ENCODE measurements around the gene SYT7.

The SYT7 gene

DNA sequence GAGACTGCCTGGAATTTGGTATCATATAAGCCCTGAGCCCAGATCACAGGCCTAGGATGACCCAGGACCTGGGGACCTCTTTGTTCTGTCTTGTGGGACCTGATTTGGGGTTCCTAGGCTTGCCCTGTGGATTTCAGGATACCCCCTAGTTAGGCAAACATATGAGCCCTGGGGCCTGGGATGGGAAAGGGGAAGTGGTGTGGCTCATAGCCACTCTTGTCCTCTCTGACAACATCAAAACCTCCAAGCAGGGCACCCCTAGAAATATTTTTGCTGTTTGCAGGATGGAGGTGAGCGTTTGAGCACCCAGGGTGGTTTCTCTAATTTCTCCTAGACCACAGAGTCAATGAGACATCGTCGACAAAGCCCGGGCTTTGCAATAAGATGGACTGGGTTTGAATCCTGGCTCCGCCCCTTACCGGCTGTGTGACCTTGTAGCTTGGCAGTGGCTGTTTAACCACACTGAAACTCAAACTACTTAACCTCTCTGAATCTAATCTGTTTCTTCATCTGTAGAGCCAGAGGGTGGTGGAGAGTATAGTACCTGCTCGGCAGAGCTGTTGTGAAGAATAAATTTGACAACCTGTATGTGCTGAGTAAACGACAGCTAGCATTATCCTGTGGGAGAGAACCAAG, 77.6 kb downstream of the SYT7 start:
- DNase-seq (ENCODE audit: extremely low read depth in 1 of 2, low read depth in 1 of 2), result no peak

GRCh38 chr11:61502522-61502921, 78.4 kb downstream of the SYT7 start:
- no peak for DNase-seq (ENCODE audit: extremely low read depth in 1 of 2, low read depth in 1 of 2)

- DNase-seq (ENCODE audit: extremely low read depth in 1 of 2, low read depth in 1 of 2), result no peak
Measured at GRCh38 chr11:61499816-61500491, 80.9 kb downstream of the SYT7 start.

- no peak for DNase-seq (ENCODE audit: extremely low read depth in 1 of 2, low read depth in 1 of 2)
Measured at GRCh38 chr11:61498767-61499341, 82.0 kb downstream of the SYT7 start.

GRCh38 chr11:61497876-61498275, 83.0 kb downstream of the SYT7 start:
- DNase-seq (ENCODE audit: extremely low read depth in 1 of 2, low read depth in 1 of 2), result no peak

GRCh38 chr11:61497473-61497872, 83.4 kb downstream of the SYT7 start:
- no peak for DNase-seq (ENCODE audit: extremely low read depth in 1 of 2, low read depth in 1 of 2)

GRCh38 chr11:61496602-61497400, 84.1 kb downstream of the SYT7 start:
- no peak for DNase-seq (ENCODE audit: extremely low read depth in 1 of 2, low read depth in 1 of 2)

GRCh38 chr11:61495801-61496601, 84.9 kb downstream of the SYT7 start:
- no peak for DNase-seq (ENCODE audit: extremely low read depth in 1 of 2, low read depth in 1 of 2)

DNA sequence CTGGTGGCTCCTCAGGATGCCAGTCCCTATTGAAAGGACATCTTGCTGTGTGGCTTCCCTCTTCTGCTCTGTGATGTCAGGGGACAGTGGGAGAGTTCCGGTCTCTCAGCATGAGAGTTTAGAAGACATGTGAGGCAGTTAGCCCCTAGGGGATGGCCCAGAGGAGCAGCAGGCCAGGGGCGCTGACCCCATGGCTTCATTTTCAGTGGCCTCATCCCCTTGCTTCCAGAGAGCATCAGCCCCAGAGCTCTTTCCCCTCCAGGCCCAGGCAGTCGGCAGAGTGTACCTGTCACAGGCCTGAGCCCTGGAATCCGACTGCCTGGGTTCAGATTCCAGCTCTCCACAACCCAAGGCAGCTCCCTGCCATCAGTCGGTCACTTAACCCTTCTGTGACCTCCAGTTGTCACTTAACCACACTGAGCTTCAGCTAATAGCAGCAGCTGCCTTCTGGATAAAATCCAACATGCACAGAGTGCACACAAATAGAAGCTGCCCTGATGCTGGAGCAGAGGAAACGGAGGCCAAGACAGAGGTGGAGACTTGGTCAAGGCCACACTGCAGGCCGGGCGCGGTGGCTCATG, 86.4 kb downstream of the SYT7 start:
- DNase-seq (ENCODE audit: extremely low read depth in 1 of 2, low read depth in 1 of 2), result no peak

- DNase-seq (ENCODE audit: extremely low read depth in 1 of 2, low read depth in 1 of 2), result no peak
Measured at GRCh38 chr11:61491736-61492395, 89.0 kb downstream of the SYT7 start.

- no peak for DNase-seq (ENCODE audit: extremely low read depth in 1 of 2, low read depth in 1 of 2)
Measured at GRCh38 chr11:61489833-61490721, 90.8 kb downstream of the SYT7 start.

DNA sequence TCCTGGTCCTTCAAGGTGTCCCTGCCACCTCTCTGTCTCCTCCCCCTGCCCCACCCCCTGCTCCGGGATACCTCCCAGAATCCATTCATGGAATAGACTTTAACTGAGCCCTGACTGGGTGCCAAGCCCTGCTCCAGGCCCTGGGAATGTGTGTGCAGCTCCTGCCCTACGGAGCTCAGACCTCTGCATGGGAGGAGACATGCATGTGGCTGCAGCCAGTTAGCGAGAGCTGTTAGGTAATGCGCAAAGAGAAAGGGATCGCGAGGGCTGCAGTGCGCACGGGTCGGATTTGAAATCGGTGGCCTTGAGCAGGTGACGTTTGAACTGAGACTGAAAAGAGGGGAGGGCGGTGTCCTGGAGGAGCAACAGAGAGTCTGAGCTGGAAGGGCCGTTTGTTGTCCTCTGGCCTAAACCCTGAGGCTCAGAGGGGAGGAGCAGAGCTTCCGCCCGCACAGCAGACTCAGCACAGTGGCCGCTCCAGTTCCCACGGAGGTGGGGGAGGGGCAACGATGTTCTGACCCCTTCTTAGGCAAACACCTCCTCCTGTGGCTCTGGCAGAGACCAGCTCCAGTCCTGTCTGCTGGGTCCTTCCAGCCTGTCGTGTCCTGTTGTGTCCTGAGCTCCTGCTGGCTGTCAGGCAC, 92.1 kb downstream of the SYT7 start:
- no peak for DNase-seq (ENCODE audit: extremely low read depth in 1 of 2, low read depth in 1 of 2)

GRCh38 chr11:61487342-61488025, 93.4 kb downstream of the SYT7 start:
- no peak for DNase-seq (ENCODE audit: extremely low read depth in 1 of 2, low read depth in 1 of 2)

DNA sequence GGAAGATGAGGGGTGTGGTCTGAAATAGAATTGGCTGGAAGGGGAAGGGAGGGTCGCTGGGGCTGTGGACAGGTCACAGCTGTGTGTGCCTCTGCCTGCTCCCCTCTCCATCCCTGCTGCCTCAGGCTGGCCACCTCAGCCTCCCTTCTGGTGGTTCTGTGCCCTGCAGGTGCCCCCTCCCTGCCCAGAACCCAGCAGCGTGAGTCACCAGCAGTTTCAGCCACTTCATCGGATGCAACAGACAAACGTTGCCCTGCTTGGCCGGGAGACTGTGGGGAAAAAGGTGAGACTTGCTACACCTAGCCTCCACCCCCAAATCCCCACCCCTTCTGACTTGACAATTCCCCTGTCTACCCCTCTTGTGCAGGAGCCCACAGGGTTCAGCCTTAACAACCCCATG, 94.1 kb downstream of the SYT7 start:
- DNase-seq (ENCODE audit: extremely low read depth in 1 of 2, low read depth in 1 of 2), result no peak

DNA sequence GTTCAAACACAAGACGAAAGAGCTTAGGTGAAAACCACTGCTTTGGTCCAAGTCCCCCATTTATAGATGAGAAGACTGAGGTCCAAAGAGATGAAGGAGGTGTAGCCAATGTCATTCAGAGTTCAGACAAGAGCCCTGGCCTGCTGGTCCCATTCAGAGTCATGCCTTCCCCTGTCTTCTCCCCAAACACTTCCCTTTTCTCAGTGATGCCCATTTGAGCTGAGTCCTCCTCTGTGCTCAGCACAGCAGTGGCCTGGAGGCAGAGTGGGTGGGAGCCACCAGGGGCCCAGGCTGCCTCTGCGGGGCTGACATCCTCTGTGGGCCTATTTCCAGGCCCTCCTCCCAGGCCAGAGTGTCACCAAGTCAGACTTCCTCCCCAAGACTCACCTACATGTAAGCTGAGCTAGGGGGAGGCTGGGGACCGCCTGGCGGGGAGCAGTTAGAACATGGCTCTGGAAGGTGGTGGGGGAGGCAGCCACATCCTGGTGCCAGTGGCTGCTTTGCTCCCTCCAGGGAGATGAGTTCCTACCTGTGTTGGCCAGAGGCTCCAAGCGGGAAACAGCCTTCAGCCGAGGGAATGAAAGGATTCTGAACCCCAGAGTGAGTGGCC, 94.8 kb downstream of the SYT7 start:
- DNase-seq (ENCODE audit: extremely low read depth in 1 of 2, low read depth in 1 of 2), result no peak

GRCh38 chr11:61485080-61485479, 95.8 kb downstream of the SYT7 start:
- DNase-seq (ENCODE audit: extremely low read depth in 1 of 2, low read depth in 1 of 2), result no peak

- no peak for DNase-seq (ENCODE audit: extremely low read depth in 1 of 2, low read depth in 1 of 2)
Measured at GRCh38 chr11:61484541-61484940, 96.3 kb downstream of the SYT7 start.
